ENCODE data around the gene PDE3A. TPM values are rescaled to one million over a fixed set of nuclear protein-coding genes. Genes with fewer than 3 reads are reported as not detected.

Gene PDE3A
- total RNA-seq, 1 experiment from 2014 or later = 0.12 TPM

GRCh38 chr12:20555771-20556170 lies 187.4 kb downstream of the PDE3A start:
- no peaks in the 10 kb centered on the region for H3K4me1 ChIP-seq (ENCODE audit: control insufficient read depth in 1 of 2, insufficient read depth in 2 of 2, low read length in 2 of 2)
- H3K27me3 ChIP-seq (ENCODE audit: insufficient read depth, low read length) = no peaks in the 10 kb centered on the region
- no peaks in the 10 kb centered on the region for H3K79me2 ChIP-seq (ENCODE audit: insufficient read depth, low read length)
- no peak overlapping the region for H3K4me2 ChIP-seq (ENCODE audit: low read length)
- no peaks in the 10 kb centered on the region for H3K9me3 ChIP-seq (ENCODE audit: control insufficient read depth in 1 of 2, insufficient read depth in 1 of 2, low read depth in 1 of 2, low read length in 2 of 2)
- no peak overlapping the region for H3K27ac ChIP-seq (ENCODE audit: low read depth, low read length)
- ChIA-PET RAD21 (ENCODE audit: low non-redundant PET in 1 of 2, low total read pairs in 2 of 2, uncharacterized antibody in 2 of 2, unreplicated experiment in 2 of 2) (no interaction called here), POLR2A (no interaction called here), CTCF (interaction anchor here (1.4 kb wide), 1 partner anchor 69 kb away, joined by 4 read pairs; no protein-coding TSS in a partner anchor)
- intact Hi-C loops (cut with micrococcal nuclease) = no loop called here
- no peak for ATAC-seq
- no peak overlapping the region for H2AFZ ChIP-seq (ENCODE audit: low read depth, low read length, poor library complexity, severe bottlenecking)
- no peak for TF ChIP-seq EZH2 (IDR thresholded peaks at IDR 0.05)
- TF ChIP-seq CBX3 (IDR thresholded peaks at IDR 0.05; ENCODE audit: low read depth) = no peak
- no peak for TF ChIP-seq ZBTB33 (IDR thresholded peaks at IDR 0.05; ENCODE audit: extremely low read depth, insufficient replicate concordance, low read length)
- BruUV-seq (replicated peaks) = no TSS peak
- no peaks in the 10 kb centered on the region for H3K36me3 ChIP-seq (ENCODE audit: control insufficient read depth in 1 of 2, insufficient read depth in 2 of 2, low read length in 2 of 2)
- DNase-seq (ENCODE audit: low read depth, low spot score) = no peak
- no peak overlapping the region for H3K4me3 ChIP-seq (replicated peaks in 1 of 2; ENCODE audit: low read depth in 1 of 2, low read length in 2 of 2)
- no peaks in the 10 kb centered on the region for H4K20me1 ChIP-seq (ENCODE audit: insufficient read depth)
- no peaks in the 10 kb centered on the region for H3K9me2 ChIP-seq (ENCODE audit: insufficient read depth)
- no peak overlapping the region for H3K9ac ChIP-seq (ENCODE audit: low read length)

- POLR2A ChIA-PET = no interaction called here
- TF ChIP-seq YY1 (IDR thresholded peaks at IDR 0.05; ENCODE audit: extremely low read depth, insufficient replicate concordance, low read depth, low read length) (no peak), SIN3A (IDR thresholded peaks at IDR 0.05; ENCODE audit: low read depth) (no peak), ATF3 (IDR thresholded peaks at IDR 0.05) (no peak), ZNF274 (IDR thresholded peaks at IDR 0.05; ENCODE audit: low read depth, low read length) (no peak)
- no peak overlapping the region for H3K4me2 ChIP-seq (ENCODE audit: low read length)
- BruUV-seq (replicated peaks) = no TSS peak
- no peak overlapping the region for H3K9ac ChIP-seq (ENCODE audit: low read length)
- no peak for ATAC-seq
- CTCF ChIA-PET = interaction anchor here (1.4 kb wide), 1 partner anchor 68 kb away, joined by 4 read pairs; no protein-coding TSS in a partner anchor
- no peaks in the 10 kb centered on the region for H3K79me2 ChIP-seq (ENCODE audit: insufficient read depth, low read length)
- no peaks in the 10 kb centered on the region for H3K9me3 ChIP-seq (ENCODE audit: control insufficient read depth in 1 of 2, insufficient read depth in 1 of 2, low read depth in 1 of 2, low read length in 2 of 2)
- RAD21 ChIA-PET (ENCODE audit: low non-redundant PET in 1 of 2, low total read pairs in 2 of 2, uncharacterized antibody in 2 of 2, unreplicated experiment in 2 of 2) = no interaction called here
- H4K20me1 ChIP-seq (ENCODE audit: insufficient read depth) = no peaks in the 10 kb centered on the region
- H3K4me1 ChIP-seq (ENCODE audit: control insufficient read depth in 1 of 2, insufficient read depth in 2 of 2, low read length in 2 of 2) = no peaks in the 10 kb centered on the region
- no peaks in the 10 kb centered on the region for H3K27me3 ChIP-seq (ENCODE audit: insufficient read depth, low read length)
- H3K36me3 ChIP-seq (ENCODE audit: control insufficient read depth in 1 of 2, insufficient read depth in 2 of 2, low read length in 2 of 2) = no peaks in the 10 kb centered on the region
- intact Hi-C loops (cut with micrococcal nuclease) = no loop called here
- no peaks in the 10 kb centered on the region for H3K9me2 ChIP-seq (ENCODE audit: insufficient read depth)
- H3K27ac ChIP-seq (ENCODE audit: low read depth, low read length) = no peak overlapping the region
- no peak overlapping the region for H2AFZ ChIP-seq (ENCODE audit: low read depth, low read length, poor library complexity, severe bottlenecking)
- H3K4me3 ChIP-seq (replicated peaks in 1 of 2; ENCODE audit: low read depth in 1 of 2, low read length in 2 of 2) = no peak overlapping the region
- DNase-seq (ENCODE audit: low read depth, low spot score) = no peak
Measured at GRCh38 chr12:20557096-20557495, 188.8 kb downstream of the PDE3A start.

All from HCT116 (cell line).